A549 (cell line): ENCODE measurements around the gene C1QTNF3. TPM values are rescaled to one million over a fixed set of nuclear protein-coding genes. Genes with fewer than 3 reads are reported as not detected.
"Not testable (repeated sequence)": the region's sequence is repeated elsewhere in the genome, so short reads cannot be mapped to it uniquely, and the experiment has no call there.

Source experiments
- ATAC-seq, 2 experiments: fragments of 200-7000 bp in 1 of 2; fragments of >200 bp in 1 of 2; cut with Nextera tagmentation in 1 of 2; cut with Tn5 transposase in 1 of 2; 3 replicates each; pipeline versions ENCODE4 v1.8.0 to v1.9.1; 2018 to 2020; ENCODE audit warnings: mild to moderate bottlenecking in 1 of 2, moderate library complexity in 1 of 2
- CTCF ChIA-PET: fragments of 300-600 bp; sonication (Branson Sonifier 250); formaldehyde crosslinking; extraction: SDS; loops from one replicate; lab custom pipeline; 2021; ENCODE audit warnings: antibody characterized with exemption, inconsistent platforms; lab: Yijun Ruan, JAX
- POLR2A ChIA-PET: fragments of 350-600 bp; formaldehyde crosslinking; extraction: SDS; loops from one replicate; lab custom pipeline; 2021; ENCODE audit warnings: antibody characterized with exemption, inconsistent platforms; lab: Yijun Ruan, JAX
- DNase-seq, 2 experiments: peaks; one replicate each; pipeline versions ENCODE4 v3.0.0 to v3.0.0-alpha.2; 2011 to 2016; ENCODE audit warnings: low read depth in 1 of 2, low spot score in 1 of 2
- FAIRE-seq: peaks from 2 replicates; lab custom pipeline; 2011; peaks lifted over from hg19 to GRCh38; lab: Jason Lieb, UNC
- H3K27ac ChIP-seq, 2 experiments: fragments of >200 bp; sonication (Bioruptor Twin); formaldehyde crosslinking; 3 replicates each; pipeline ENCODE4 v1.5.1; 2016 to 2017
- H3K4me1 ChIP-seq: fragments of >200 bp; sonication (Bioruptor Twin); formaldehyde crosslinking; 3 replicates; pipeline ENCODE4 v1.6.1; 2016
- H3K4me2 ChIP-seq: fragments of >200 bp; sonication (Bioruptor Twin); formaldehyde crosslinking; 3 replicates; pipeline ENCODE4 v1.6.1; 2016
- H3K4me3 ChIP-seq: fragments of >200 bp; sonication (Bioruptor Twin); formaldehyde crosslinking; 3 replicates; pipeline ENCODE4 v1.5.1; 2016
- H3K9me3 ChIP-seq: fragments of >200 bp; sonication (Bioruptor Twin); formaldehyde crosslinking; 3 replicates; pipeline ENCODE4 v1.6.1; 2016
- BHLHE40 ChIP-seq: IDR thresholded peaks from 2 replicates; pipeline ENCODE4 v1.6.1; 2012; ENCODE audit warnings: low read depth, low read length, inconsistent platforms
- CHD2 ChIP-seq: fragments of 150-350 bp; IDR thresholded peaks from 2 replicates; pipeline ENCODE4 v1.6.1; 2014; ENCODE audit warnings: low read length; ENCODE audit not compliant: partially characterized antibody
- CHD4 ChIP-seq: fragments of 200-600 bp; sonication (generic); IDR thresholded peaks from 2 replicates; pipeline ENCODE4 v1.6.1; 2016; ENCODE audit warnings: antibody characterized with exemption, mild to moderate bottlenecking, borderline replicate concordance
- HEYL ChIP-seq: fragments of 250-450 bp; sonication (Bioruptor Pico); IDR thresholded peaks from 2 replicates; pipeline ENCODE4 v1.8.0; 2021; ENCODE audit warnings: mild to moderate bottlenecking, moderate library complexity
- NPAS2 ChIP-seq: fragments of 250-450 bp; sonication (Bioruptor Pico); IDR thresholded peaks from 2 replicates; pipeline ENCODE4 v1.8.0; 2022; ENCODE audit warnings: mild to moderate bottlenecking, moderate library complexity, borderline replicate concordance
- NR3C1 ChIP-seq: fragments of >200 bp; sonication (Bioruptor Twin); formaldehyde crosslinking; IDR thresholded peaks from 3 replicates; pipeline ENCODE4 v1.6.1; 2017
- SMC3 ChIP-seq: fragments of >200 bp; sonication (Bioruptor Twin); formaldehyde crosslinking; IDR thresholded peaks from 3 replicates; pipeline ENCODE4 v1.6.1; 2018; ENCODE audit warnings: inconsistent platforms
- ZFP36 ChIP-seq: fragments of 450-650 bp; IDR thresholded peaks from 2 replicates; pipeline ENCODE4 v1.6.1; 2014; ENCODE audit warnings: borderline replicate concordance; ENCODE audit not compliant: partially characterized antibody
- WGBS: methylation state at CpG from one replicate; pipeline ENCODE4 v1.1.6; 2017; ENCODE audit errors: missing lambda C conversion rate; 5-methylcytosine and 5-hydroxymethylcytosine counted together
- polyA minus RNA-seq: library from RNA; depleted of rRNA, polyadenylated mRNA; stranded (reverse); fragments of >200 nt; gene quantifications from 2 replicates; pipeline ENCODE4 v1.2.3, GENCODE V29; 2011; rRNA and poly(A)+ RNA removed
- polyA plus RNA-seq, 4 experiments: library from polyadenylated mRNA; depleted of rRNA in 3 of 4; stranded (reverse); fragments of >200 nt; fragmentation: RNase III in 1 of 4; extraction: RNeasy Plus Mini Kit Qiagen cat#74134 plus additional on column Dnase treatment in 1 of 4; gene quantifications; 2 replicates in 3 of 4; 3 replicates in 1 of 4; pipeline ENCODE4 v1.2.3, GENCODE V29; 2011 to 2017

C1QTNF3 gene
- 1.3 and 1.4 TPM in 2 replicates for polyA plus RNA-seq (2011; rRNA removed)
- 0.11 and 0.16 TPM in 2 replicates for polyA plus RNA-seq (2012; cell fraction: cytosol; rRNA removed)
- polyA plus RNA-seq (2012; cell fraction: nucleus; rRNA removed) = 0.77 and 0.91 TPM in 2 replicates
- 0.18 to 0.35 TPM (median 0.26 TPM) in 3 replicates for polyA plus RNA-seq (2017; fragmentation: RNase III; extraction: RNeasy Plus Mini Kit Qiagen cat#74134 plus additional on column Dnase treatment)
- 0.58 TPM in 2 replicates for polyA minus RNA-seq

- ChIA-PET POLR2A (no interaction called here), CTCF (interaction anchor here (0.9 kb wide), 1 partner anchor 16 kb away, joined by 3 read pairs; no protein-coding TSS in a partner anchor)
- ATAC-seq = no peak
- Histone ChIP-seq H3K4me1 (peaks cover 8% of the 10 kb centered on the region; the same call in 2 of the 3 replicates), H3K9me3 (no peaks in the 10 kb centered on the region), H3K4me2 (no peak within 1 kb of the TSS), H3K27ac (no peak within 1 kb of the TSS), H3K4me3 (no peak within 1 kb of the TSS)
- 72% methylated on average over 10 of the region's 10 CpGs for WGBS
- DNase-seq = no peak
- no peak for FAIRE-seq
- no peak for TF ChIP-seq HEYL
- no peak for TF ChIP-seq CHD2
- no peak for TF ChIP-seq NR3C1
- no peak for TF ChIP-seq ZFP36
- no peak for TF ChIP-seq SMC3
- TF ChIP-seq CHD4 = no peak
- TF ChIP-seq NPAS2 (CRISPR knock-in tag) = no peak
- no peak for TF ChIP-seq BHLHE40
These were observed at the start of gene C1QTNF3 for GRCh38 chr5:34043099-34043876. C1QTNF3 (minus strand) TSS chr5:34043213; CDS start chr5:34043125, 88 bp downstream.

- H3K27ac ChIP-seq, H3K4me3 ChIP-seq, H3K4me2 ChIP-seq, H3K9me3 ChIP-seq, FAIRE-seq, ATAC-seq, POLR2A ChIA-PET, H3K4me1 ChIP-seq, DNase-seq: not testable (repeated sequence)
- WGBS = 73% methylated on average over 7 of the region's 7 CpGs
- CTCF ChIA-PET = interaction anchor here (1.1 kb wide), 1 partner anchor 93 kb away, joined by 3 read pairs; no protein-coding TSS in a partner anchor
These were observed 48.0 kb upstream of the C1QTNF3 start for GRCh38 chr5:34091039-34091438.

- H3K4me2 ChIP-seq, CTCF ChIA-PET, DNase-seq, FAIRE-seq, H3K4me3 ChIP-seq, H3K27ac ChIP-seq, POLR2A ChIA-PET, ATAC-seq, H3K4me1 ChIP-seq, H3K9me3 ChIP-seq: not testable (repeated sequence)
- 46% methylated on average over 3 of the region's 3 CpGs for WGBS
These were observed 46.8 kb upstream of the C1QTNF3 start for GRCh38 chr5:34089802-34090201.

GRCh38 chr5:34087728-34088127, 44.7 kb upstream of the C1QTNF3 start:
- H3K4me2 ChIP-seq, H3K9me3 ChIP-seq, H3K4me1 ChIP-seq, H3K27ac ChIP-seq, ATAC-seq, POLR2A ChIA-PET, DNase-seq, FAIRE-seq, CTCF ChIA-PET, H3K4me3 ChIP-seq: not testable (repeated sequence)
- 86% methylated on average over 3 of the region's 3 CpGs for WGBS

- FAIRE-seq = peak; percentile 80
- H3K4me1 ChIP-seq, H3K9me3 ChIP-seq, H3K4me3 ChIP-seq, POLR2A ChIA-PET, DNase-seq, H3K27ac ChIP-seq, H3K4me2 ChIP-seq, ATAC-seq, CTCF ChIA-PET: not testable (repeated sequence)
- 52% methylated on average over 4 of the region's 4 CpGs for WGBS
These were observed 40.9 kb upstream of the C1QTNF3 start for GRCh38 chr5:34083898-34084297.

- H3K27ac ChIP-seq, CTCF ChIA-PET, H3K4me2 ChIP-seq, FAIRE-seq, H3K9me3 ChIP-seq, POLR2A ChIA-PET, ATAC-seq, H3K4me1 ChIP-seq, DNase-seq, H3K4me3 ChIP-seq: not testable (repeated sequence)
- WGBS = 82% methylated on average over 2 of the region's 2 CpGs
These were observed 36.5 kb upstream of the C1QTNF3 start for GRCh38 chr5:34079505-34079904.

- CTCF ChIA-PET, H3K4me2 ChIP-seq, FAIRE-seq, DNase-seq, H3K4me1 ChIP-seq, H3K4me3 ChIP-seq, H3K9me3 ChIP-seq, POLR2A ChIA-PET, ATAC-seq, H3K27ac ChIP-seq: not testable (repeated sequence)
- WGBS = 80% methylated on average over 2 of the region's 2 CpGs
These were observed 34.6 kb upstream of the C1QTNF3 start for GRCh38 chr5:34077636-34078035.

GRCh38 chr5:34076719-34077364, 33.8 kb upstream of the C1QTNF3 start:
- H3K4me2 ChIP-seq, DNase-seq, CTCF ChIA-PET, ATAC-seq, H3K27ac ChIP-seq, POLR2A ChIA-PET, H3K9me3 ChIP-seq, H3K4me1 ChIP-seq, H3K4me3 ChIP-seq: not testable (repeated sequence)
- peak; percentile 67 for FAIRE-seq
- 85% methylated on average over 3 of the region's 5 CpGs for WGBS

GRCh38 chr5:34074472-34074871, 31.5 kb upstream of the C1QTNF3 start:
- DNase-seq, H3K4me2 ChIP-seq, H3K27ac ChIP-seq, ATAC-seq, POLR2A ChIA-PET, CTCF ChIA-PET, FAIRE-seq, H3K9me3 ChIP-seq, H3K4me3 ChIP-seq, H3K4me1 ChIP-seq: not testable (repeated sequence)
- WGBS = 50% methylated on average over 3 of the region's 3 CpGs
